HL-60 (cell line): Measurements from ENCODE around the gene LAMA5.

ENCODE experiments used
- CTCF ChIP-seq: IDR thresholded peaks from one replicate; pipeline ENCODE4 v1.5.1; 2011; ENCODE audit warnings: low read length, control low read depth, inconsistent platforms; ENCODE audit not compliant: insufficient read depth
- GABPA ChIP-seq: IDR thresholded peaks from 2 replicates; pipeline ENCODE4 v1.6.1; 2012; ENCODE audit warnings: low read depth
- POLR2AphosphoS5 ChIP-seq: IDR thresholded peaks from 2 replicates; pipeline ENCODE4 v1.6.1; 2012; ENCODE audit warnings: low read depth
- REST ChIP-seq: IDR thresholded peaks from 2 replicates; pipeline ENCODE4 v1.6.1; 2012; ENCODE audit warnings: low read depth; ENCODE audit not compliant: insufficient replicate concordance
- SPI1 ChIP-seq: IDR thresholded peaks from 2 replicates; pipeline ENCODE4 v1.6.1; 2012; ENCODE audit warnings: low read depth, mild to moderate bottlenecking, borderline replicate concordance

GRCh38 chr20:62280303-62280702, 86.8 kb downstream of the LAMA5 start:
- TF ChIP-seq CTCF (no peak), GABPA (no peak), REST (no peak), POLR2AphosphoS5 (no peak), SPI1 (no peak)
